HG03135 (cell line): ENCODE measurements around the gene CLN6.
"Not testable (repeated sequence)": the region's sequence is repeated elsewhere in the genome, so short reads cannot be mapped to it uniquely, and the experiment has no call there.

Experiments
- ATAC-seq: cut with Tn5 transposase; IDR thresholded peaks from one replicate; pipeline ENCODE4 v1.9.1; 2021; ENCODE audit warnings: mild to moderate bottlenecking, moderate library complexity; ENCODE audit not compliant: unreplicated experiment

CLN6 gene

DNA sequence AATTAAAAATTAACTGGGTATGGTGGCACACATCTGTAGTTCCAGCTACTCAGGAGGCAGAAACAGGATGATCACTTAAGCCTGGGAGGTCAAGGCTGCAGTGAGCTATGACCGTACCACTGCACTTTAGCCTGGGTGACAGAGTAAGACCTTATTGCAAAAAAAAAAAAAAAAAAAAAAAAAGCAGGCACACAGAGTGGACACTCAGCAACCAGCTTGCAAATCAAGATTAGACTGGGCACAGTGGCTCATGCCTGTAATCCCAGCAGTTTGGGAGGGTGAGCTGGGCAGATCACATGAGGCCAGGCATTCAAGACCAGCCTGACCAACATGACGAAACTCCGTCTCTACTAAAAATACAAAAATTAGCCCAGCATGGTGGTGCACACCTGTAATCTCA, 5.4 kb downstream of the CLN6 start:
- no peak for ATAC-seq

DNA sequence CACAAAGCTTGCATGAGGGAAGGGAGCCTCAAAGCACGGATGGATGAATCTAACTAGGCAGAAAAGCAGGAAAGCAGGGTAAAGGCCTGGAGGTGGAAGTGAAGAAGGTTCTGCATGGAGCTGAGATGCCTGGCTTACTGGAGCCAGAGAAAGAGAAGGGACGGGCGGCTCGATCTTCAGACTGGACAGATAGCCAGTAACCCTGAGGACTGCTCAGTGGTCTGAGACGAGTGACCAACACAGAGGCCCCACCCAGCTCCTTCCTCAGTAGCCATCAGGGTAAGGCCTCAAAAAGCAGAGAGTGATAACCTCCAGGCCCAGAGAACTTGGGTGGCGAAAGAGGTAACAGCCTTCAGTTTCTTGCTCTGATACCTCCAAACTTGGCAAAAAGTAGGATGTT, 6.4 kb downstream of the CLN6 start:
- no peak for ATAC-seq

DNA sequence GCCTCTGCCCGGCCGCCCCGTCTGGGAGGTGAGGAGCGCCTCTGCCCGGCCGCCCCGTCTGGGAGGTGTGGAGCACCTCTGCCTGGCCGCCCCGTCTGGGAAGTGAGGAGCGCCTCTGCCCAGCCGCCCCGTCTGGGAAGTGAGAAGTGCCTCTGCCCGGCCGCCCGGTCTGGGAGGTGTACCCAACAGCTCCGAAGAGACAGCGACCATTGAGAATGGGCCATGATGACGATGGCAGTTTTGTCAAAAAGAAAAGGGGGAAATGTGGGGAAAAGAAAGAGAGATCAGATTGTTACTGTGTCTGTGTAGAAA, 7.1 kb downstream of the CLN6 start:
- not testable (repeated sequence) for ATAC-seq

- ATAC-seq, result not testable (repeated sequence)
Measured at GRCh38 chr15:68221530-68222431, 7.7 kb downstream of the CLN6 start.

GRCh38 chr15:68220967-68221366, 8.6 kb downstream of the CLN6 start:
- ATAC-seq, result no peak

DNA sequence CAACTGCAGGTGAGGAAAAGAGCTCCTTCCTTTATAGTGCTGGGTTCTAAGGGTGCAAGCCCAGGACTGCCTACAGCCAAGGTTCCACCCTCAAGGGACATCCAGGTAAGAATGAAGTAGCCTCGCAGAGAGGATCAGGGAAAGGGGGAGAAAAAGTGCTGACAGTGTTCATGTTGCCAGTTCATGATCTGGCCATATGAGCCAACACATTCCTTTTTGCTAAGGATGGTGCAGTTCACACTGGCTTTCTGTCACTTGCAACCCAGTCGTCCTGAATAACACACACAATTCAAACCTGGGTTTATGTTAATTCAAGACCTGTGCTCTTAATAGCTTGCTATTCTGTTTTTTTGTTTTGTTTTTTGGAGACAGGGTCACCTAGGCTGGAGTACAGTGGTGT, 9.0 kb downstream of the CLN6 start:
- no peak for ATAC-seq

DNA sequence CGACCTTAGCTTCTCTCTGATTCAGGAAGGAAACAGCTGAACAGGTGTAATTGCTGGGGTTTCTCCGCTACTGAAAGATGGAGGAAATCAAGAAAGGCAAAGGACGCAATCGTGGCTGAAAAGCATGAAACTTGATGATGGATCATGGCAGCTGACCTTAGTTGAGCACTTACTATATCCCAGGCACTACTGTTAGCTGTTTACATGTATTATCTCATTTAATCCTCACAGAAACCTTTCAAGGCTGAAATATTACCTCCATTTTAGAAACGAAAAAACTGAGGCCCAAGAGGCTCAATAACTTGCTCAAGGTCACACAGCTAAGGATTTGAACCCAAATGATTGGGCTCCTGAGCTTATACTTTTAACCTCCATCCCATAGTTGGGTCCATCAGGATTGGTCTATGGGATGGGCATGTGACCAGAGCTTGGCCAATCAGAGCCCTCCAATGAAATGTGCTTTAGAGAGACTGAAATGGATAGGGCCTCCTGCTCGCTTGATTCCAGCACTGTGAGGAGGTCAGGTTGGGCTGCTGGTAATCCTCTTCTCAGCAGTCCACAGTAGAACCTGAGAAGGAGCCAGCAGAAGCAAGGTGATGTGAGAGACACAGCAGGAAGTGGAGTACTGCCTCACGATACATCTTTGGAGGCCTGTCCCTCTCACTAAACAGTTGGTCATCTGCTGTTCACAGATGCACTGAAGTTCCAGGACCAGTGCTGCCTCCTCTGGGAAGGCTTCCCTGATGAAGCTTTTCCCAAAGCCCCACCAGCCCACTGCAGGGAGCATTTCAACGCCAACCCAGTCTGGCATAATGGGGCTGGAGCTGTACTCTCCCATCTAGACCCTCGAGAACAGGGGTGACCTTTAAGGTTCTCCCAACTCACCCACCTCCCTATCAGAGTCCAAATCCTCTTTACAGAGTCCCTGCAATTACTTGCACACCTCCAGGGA, 10.4 kb downstream of the CLN6 start:
- ATAC-seq, result no peak

- no peak for ATAC-seq
Measured at GRCh38 chr15:68218331-68218730, 11.2 kb downstream of the CLN6 start.

- no peak for ATAC-seq
Measured at GRCh38 chr15:68217341-68217740, 12.2 kb downstream of the CLN6 start.

- no peak for ATAC-seq
Measured at GRCh38 chr15:68214838-68215254, 14.7 kb downstream of the CLN6 start.

DNA sequence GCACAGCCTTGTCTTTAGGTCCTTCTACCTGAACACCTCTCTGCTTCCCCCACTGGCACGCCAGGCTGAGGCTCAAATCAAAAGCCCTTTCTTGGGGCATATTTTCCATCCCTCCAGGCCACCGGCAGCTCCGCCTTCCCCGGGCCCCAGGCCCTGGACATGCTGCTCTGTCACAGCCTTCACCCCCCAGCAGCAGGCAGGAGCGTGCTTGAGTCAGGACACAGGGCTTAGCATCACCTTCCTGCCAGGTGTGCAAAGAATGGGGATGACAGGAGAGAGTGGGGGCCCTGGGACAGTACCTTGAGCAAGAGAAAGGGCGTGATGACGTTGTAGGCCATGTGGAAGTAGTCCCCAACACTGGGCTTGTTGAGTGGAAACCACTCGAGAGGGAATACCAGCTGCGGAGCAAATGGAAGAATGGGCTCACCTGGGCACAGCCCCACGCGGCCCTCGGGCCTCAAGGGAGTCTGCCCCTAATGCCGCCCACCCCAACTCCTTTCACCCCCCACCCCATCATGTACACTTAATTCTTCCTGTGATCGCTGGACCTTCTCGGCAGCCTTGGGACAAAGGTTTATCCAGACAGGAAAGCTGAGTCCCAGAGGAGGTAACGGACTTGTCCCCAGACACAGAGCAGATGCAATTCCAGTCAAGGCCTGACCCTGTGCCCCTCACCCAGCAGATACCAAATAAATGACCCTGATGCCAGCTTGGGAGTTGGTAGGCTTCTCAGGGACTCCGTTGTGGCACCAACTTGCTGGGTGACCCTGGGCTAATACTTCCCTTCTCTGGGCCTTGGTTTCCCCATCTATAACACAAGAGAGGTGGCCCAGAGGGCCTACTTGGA, 15.3 kb downstream of the CLN6 start:
- no peak for ATAC-seq

- ATAC-seq, result not testable (repeated sequence)
Measured at GRCh38 chr15:68213491-68213845, 16.1 kb downstream of the CLN6 start.

GRCh38 chr15:68211656-68212320, 17.7 kb downstream of the CLN6 start:
- no peak for ATAC-seq

DNA sequence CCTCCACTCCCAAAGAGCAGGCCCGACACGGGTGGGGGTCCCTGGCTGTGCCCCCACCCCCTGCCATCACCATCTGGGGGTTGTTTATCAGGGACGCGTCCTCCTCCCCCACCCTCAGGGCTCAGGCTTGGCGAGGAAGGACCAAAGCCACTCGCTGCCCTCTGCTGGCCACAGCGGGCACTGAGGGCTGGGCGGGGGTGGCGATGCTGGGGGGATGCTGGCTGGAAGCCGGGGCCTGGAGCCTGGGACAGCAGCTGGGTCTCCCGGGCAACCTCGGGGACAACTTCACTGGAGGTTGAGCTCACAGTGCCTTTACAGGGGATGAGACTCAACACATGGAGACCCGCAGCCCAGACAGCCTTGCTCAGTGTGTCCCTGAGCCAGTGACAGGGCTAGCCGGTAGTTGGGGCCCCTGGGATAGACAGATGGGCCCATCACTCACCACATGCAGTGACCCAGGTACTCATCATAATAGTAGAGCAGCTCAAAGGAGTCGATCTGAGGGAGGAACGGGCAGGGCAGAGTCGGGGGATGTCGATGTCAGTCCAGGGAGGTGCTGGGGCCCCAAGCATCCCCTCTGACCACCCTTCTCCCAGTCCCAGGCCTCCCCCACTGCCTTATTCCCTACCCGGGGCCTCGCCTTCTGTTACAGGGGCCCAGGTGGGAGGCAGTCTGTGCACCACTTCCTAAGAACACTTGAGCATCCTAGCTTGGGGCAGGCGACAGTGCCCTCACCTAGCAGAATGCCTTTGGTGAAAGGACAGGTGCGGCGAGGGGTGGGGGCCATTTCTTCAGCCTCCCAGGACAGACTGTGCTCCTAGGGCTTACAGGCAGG, 18.5 kb downstream of the CLN6 start:
- no peak for ATAC-seq

- no peak for ATAC-seq
Measured at GRCh38 chr15:68210409-68210756, 19.1 kb downstream of the CLN6 start.

DNA sequence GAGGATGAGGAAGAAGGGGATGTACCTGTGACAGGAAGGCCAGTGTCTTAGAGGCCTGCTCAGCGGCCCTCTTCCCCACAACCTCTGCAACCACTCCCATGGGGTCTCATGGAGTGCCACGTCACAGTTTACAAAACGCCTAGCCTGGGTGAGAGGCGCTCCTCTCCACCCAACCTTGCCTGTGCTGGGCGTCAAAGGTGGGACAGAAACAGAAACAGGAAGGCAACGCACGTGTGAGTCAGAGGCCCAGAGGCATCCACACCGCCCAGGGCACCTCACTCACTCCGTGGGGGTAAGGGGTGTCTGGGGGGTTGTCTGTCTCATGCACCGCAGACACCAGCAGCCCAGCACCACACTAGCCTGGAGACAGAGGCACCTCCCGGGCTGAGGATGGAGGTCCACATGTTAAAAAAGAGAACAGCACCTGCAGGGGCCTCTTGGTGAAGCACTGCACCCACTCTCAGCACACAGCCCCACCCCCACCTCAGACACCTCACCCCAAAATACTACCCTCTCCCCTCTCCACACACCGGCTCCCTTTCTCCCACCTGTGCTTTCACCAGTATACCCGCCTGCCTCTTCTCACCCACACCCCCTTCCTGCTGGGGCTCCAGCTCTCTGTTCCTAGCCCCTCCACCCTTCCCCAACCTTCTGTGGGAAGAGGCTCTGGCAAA, 19.7 kb downstream of the CLN6 start:
- no peak for ATAC-seq

DNA sequence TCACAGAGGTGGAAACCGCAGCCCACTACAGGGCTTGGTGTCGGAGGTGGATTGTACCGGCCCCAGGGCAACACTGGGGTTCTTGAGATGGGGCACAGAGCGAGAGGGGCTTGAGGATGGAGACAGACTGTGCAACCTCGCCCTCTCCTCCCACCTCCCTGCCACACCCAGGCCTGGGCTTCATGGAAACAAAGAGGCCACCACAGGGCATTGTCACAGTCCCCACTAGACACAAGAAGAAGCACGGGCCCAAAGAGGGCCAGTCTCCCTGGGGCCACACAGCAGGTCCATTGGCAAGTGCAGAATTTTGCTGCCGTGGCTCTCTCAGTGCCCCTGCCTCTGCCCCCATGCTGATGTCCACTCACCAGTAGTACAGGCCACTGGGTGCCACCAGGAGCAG, 20.3 kb downstream of the CLN6 start:
- ATAC-seq, result no peak

DNA sequence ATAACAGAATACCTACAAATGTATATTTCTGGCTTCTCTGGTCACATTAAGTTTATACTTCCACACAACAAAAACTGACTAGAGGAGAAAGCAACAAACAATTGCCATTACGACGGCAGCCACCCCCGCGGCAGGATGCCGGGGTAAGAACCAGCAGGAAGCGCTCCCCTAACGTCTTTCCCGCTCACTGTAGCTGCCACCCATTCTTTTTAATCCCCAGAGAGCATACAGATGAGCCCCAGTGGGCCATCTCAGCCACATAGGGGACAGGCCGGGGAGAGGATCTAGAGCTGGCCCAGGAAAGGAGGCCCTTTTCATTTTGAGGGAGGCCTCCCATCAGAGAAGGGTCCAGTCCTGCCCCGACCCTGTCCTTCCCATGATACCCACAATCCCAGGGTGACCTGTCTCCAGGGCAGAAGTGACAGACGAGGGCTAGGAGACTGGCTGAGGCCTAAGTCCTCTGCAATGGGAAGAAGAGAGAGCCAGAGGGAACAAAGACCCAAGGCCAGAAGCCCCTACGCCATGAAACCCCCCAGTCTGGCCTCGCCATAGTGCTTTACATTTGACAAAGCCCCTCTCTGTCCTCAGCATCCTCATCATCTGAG, 20.8 kb downstream of the CLN6 start:
- no peak for ATAC-seq

DNA sequence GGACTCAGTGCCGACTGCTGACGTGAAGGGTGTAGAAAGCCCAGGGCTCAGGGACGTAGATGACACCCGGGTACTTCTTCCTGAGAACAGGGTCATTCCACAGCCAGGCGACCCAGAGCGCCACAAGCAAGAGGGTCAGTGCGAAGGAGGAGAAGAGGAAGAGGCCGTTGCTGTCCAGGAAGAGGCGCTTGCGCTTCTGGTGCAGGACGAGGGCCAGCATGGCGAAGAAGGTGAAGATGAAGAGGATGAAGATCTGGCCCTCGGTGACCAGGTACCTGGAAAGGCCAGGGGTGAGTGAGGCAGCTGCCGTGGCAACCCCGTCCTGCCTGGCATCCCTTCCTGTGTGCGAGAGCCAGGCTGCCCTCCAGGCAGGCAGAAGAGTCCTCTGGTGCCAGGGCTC, 21.4 kb downstream of the CLN6 start:
- no peak for ATAC-seq
